Measurements from ENCODE around the gene TTC28. TPM values are rescaled to one million over a fixed set of nuclear protein-coding genes. Genes with fewer than 3 reads are reported as not detected.

The TTC28 gene
- total RNA-seq, 1 donor, result 55.8 TPM

DNA sequence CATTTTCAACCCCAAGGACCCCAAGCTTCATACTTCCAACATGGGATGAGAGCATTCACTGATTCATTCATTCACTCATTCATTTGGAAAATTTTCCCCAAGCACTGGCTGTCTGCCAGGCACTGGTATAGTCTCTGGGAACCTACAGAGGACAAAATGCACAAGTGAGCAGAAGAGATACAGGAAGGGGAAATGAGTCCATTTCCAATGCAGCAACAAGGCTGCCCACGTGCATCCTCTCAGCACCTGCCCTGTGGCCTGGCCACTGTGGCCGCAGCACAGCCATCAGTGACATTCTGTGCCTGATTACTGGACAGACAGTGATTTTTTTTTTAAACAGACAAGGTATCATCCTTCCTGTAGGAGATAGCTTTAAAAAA, 664.6 kb downstream of the TTC28 start:
- no peak overlapping the region for H3K4me3 ChIP-seq (ENCODE audit: low read depth, low read length)
- TF ChIP-seq, protein P1, sequence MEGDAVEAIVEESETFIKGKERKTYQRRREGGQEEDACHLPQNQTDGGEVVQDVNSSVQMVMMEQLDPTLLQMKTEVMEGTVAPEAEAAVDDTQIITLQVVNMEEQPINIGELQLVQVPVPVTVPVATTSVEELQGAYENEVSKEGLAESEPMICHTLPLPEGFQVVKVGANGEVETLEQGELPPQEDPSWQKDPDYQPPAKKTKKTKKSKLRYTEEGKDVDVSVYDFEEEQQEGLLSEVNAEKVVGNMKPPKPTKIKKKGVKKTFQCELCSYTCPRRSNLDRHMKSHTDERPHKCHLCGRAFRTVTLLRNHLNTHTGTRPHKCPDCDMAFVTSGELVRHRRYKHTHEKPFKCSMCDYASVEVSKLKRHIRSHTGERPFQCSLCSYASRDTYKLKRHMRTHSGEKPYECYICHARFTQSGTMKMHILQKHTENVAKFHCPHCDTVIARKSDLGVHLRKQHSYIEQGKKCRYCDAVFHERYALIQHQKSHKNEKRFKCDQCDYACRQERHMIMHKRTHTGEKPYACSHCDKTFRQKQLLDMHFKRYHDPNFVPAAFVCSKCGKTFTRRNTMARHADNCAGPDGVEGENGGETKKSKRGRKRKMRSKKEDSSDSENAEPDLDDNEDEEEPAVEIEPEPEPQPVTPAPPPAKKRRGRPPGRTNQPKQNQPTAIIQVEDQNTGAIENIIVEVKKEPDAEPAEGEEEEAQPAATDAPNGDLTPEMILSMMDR (IDR thresholded peaks at IDR 0.05; ENCODE audit: insufficient read depth, low read length), result no peak
- DNase-seq (ENCODE audit: low read depth), result no peak

DNA sequence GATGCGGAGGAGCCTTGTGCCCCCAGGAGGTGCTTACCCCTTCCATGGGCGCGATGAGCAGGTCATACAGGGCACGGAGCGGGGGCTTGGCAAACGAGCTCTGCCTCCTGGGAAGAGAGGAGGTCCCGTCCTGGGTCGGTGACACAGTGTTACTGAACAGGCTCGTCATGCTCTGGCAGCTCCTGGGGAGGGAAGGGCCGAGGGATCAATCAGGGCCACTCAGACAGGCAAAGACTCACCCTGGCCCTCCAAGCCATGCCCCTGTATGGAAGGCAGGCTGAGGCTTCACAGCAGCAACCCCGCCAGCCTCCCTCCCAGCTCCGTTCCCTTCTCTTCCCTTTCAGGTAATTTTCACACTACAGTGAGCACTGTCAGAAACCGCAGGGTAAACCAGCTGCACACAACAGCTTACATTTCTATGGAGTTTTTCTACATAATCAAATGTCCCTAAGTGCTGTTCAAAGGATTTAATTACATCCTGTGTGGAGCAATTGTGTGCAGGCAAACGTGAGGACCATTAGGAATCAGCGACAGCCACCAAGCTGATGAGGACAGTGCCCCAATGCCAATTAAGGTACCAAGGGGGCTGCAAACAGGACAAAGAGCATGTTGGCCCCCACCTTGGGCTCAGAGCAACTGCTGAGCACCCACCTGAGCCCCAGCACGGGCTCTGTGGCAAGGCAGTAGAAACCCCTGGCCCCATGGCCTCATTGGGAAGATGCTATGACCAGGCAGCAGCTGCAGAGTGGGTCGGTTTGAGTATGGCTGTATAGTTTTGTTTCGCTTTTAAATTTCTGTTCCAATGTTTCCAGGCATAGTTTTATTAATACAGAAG, 665.2 kb downstream of the TTC28 start:
- no peak overlapping the region for H3K4me3 ChIP-seq (ENCODE audit: low read depth, low read length)
- TF ChIP-seq, protein P1 (IDR thresholded peaks at IDR 0.05; ENCODE audit: insufficient read depth, low read length), result no peak
- DNase-seq (ENCODE audit: low read depth), result no peak

DNA sequence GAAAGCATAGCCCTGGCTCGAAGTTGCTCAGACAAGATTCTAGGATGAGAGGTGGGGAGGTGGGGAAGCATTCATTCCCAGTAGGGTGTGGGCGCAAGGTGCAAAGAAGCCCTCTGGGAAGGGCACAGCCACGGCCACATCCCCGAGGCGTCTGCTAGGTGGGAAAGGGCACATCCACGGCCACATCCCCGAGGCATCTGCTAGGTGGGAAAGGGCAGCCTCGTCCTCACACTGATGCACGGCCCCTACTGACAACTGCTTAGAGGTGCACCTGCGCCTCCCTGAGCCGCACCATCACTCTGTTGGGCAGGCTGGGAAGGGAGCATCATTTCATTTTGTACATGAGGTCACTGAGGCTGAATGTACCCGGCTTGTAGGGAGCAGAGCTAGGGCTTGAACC, 666.0 kb downstream of the TTC28 start:
- TF ChIP-seq, protein P1 (IDR thresholded peaks at IDR 0.05; ENCODE audit: insufficient read depth, low read length), result no peak
- DNase-seq (ENCODE audit: low read depth), result no peak
- H3K4me3 ChIP-seq (ENCODE audit: low read depth, low read length), result no peak overlapping the region

DNA sequence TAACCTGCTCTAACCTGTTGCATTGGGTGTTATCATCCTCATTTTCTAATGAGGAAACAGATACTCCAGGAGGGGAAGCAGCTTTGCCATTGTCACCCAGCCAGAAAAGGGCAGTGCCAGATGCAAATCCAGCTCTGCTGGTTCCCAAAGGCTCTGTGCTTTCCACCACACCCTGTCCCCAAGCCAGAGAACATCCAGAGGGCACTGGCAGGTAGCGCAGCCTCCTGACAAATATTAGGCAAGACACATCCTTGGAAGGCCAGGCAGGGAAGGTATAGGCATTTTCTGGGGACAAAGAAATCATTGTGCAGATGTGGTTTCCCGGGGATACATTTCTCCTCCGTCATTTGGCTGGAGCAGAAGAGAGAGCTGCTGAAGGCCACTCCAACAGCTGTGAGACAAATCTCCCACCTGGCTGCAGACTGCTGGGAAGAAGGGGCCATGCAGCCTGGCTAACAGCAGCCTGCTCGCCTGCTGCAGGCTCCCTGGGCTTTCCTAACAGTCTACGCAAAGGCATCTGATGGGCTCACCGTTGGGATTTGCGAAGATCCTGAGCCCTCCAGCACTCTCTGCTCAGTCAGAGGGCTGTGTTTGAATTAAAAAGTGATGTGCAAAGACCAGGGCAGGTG, 666.7 kb downstream of the TTC28 start:
- H3K4me3 ChIP-seq (ENCODE audit: low read depth, low read length), result no peak overlapping the region
- TF ChIP-seq, protein P1 (IDR thresholded peaks at IDR 0.05; ENCODE audit: insufficient read depth, low read length), result no peak
- DNase-seq (ENCODE audit: low read depth), result no peak

DNA sequence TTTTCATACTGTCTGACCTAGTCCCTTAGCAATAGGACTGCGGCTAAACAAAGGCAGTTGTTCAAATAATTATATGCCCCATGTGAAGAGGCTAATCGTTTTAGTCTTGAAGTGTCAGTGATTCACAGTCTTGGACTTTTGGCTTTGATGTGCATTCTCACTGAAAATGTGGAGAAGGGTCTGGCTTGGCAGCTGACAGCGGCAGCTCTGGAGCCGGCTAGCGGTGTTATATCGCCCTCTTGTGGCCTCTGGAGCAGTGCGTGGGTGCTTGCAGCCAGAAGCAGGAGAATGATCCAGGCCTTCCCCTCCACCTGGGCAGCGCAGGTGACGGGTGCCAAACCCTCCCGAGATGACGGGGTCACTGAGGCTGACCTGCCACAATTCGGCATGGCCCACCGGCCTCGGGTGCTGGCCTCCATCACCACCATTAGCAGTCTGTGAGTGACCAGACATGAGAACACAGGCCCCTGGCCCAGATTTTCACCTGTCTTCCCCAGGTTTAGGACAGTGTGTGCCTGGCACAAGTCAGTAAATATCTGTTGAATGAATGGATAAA, 670.3 kb downstream of the TTC28 start:
- TF ChIP-seq, protein P1 (IDR thresholded peaks at IDR 0.05; ENCODE audit: insufficient read depth, low read length), result peak; percentile 95
- H3K4me3 ChIP-seq (ENCODE audit: low read depth, low read length), result no peak overlapping the region
- DNase-seq (ENCODE audit: low read depth), result peak; percentile 86

DNA sequence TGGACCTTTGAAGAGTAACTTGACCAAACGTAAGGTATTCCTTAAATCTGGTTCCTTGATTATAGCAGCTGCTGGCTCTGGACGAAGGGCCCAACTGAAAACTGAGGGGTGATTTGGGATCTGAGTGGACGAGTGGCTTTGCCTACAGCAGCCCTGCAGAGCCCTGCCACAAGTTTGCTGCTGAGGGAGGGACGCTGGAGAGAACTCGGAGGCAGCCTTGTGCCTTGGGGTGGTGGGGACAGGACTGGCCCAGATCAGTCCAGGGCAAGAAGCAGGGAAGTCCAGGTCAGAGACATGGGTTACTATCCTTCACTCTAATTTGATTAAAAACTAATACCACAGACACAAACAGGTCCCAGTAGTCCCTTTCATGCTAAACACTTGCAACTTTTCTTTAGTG, 671.0 kb downstream of the TTC28 start:
- no peak for DNase-seq (ENCODE audit: low read depth)
- no peak overlapping the region for H3K4me3 ChIP-seq (ENCODE audit: low read depth, low read length)
- TF ChIP-seq, protein P1 (IDR thresholded peaks at IDR 0.05; ENCODE audit: insufficient read depth, low read length), result no peak

All from fibroblast of the aortic adventitia (primary cell).